IMR-90 (cell line): Measurements from ENCODE around the gene APPBP2. TPM values are rescaled to one million over a fixed set of nuclear protein-coding genes. Genes with fewer than 3 reads are reported as not detected.
A peak's percentile ranks its signal among the peaks of the same experiment; 100 is the strongest.

Experiments used
- ATAC-seq: fragments of 200-7000 bp; cut with Tn5 transposase; 2 replicates; pipeline ENCODE4 v1.9.1; 2020; ENCODE audit warnings: low read depth, mild to moderate bottlenecking, moderate library complexity
- BruUV-seq: library from RNA; stranded (reverse); fragments of 400-500 nt; replicated peaks from 2 replicates; lab custom pipeline; 2021; lab: Mats Ljungman, UMichigan
- CTCF ChIA-PET: fragments of 300-600 bp; formaldehyde crosslinking; extraction: SDS; loops from one replicate; lab custom pipeline; 2021; ENCODE audit warnings: antibody characterized with exemption; lab: Yijun Ruan, JAX
- POLR2A ChIA-PET: fragments of 300-600 bp; sonication (Branson Sonifier 250); formaldehyde crosslinking; loops from one replicate; lab custom pipeline; 2022; ENCODE audit warnings: antibody characterized with exemption; ENCODE audit not compliant: unreplicated experiment; lab: Charles Lee
- DNase-seq: peaks from one replicate; pipeline ENCODE4 v3.0.0; 2013
- H2AFZ ChIP-seq: replicated peaks from 2 replicates; pipeline ENCODE3; 2013; ENCODE audit warnings: low read length, mild to moderate bottlenecking; ENCODE audit not compliant: poor library complexity
- H2AK5ac ChIP-seq: 2 replicates; pipeline ENCODE4 v1.6.1; 2013; ENCODE audit warnings: low read depth, low read length, inconsistent platforms
- H2AK9ac ChIP-seq: replicated peaks from 2 replicates; pipeline ENCODE3; 2013; ENCODE audit warnings: mild to moderate bottlenecking, low read depth, low read length, moderate library complexity; ENCODE audit not compliant: poor library complexity
- H2BK120ac ChIP-seq: 2 replicates; pipeline ENCODE4 v1.6.1; 2013; ENCODE audit warnings: low read depth, low read length, inconsistent platforms
- H2BK15ac ChIP-seq: 3 replicates; pipeline ENCODE4 v1.6.1; 2013; ENCODE audit warnings: low read depth, low read length, inconsistent platforms
- H2BK20ac ChIP-seq: 2 replicates; pipeline ENCODE4 v1.6.1; 2013; ENCODE audit warnings: low read depth, mild to moderate bottlenecking, inconsistent platforms, low read length, moderate library complexity
- H2BK5ac ChIP-seq: 2 replicates; pipeline ENCODE4 v1.6.1; 2013; ENCODE audit warnings: mild to moderate bottlenecking, low read depth, low read length, inconsistent platforms; ENCODE audit not compliant: poor library complexity, severe bottlenecking
- H3K14ac ChIP-seq: replicated peaks from 2 replicates; pipeline ENCODE4 v1.6.1; 2013; ENCODE audit warnings: low read depth, low read length, inconsistent platforms
- H3K18ac ChIP-seq: 2 replicates; pipeline ENCODE4 v1.6.1; 2013; ENCODE audit warnings: low read depth, low read length, control low read depth
- H3K23ac ChIP-seq: 2 replicates; pipeline ENCODE4 v1.6.1; 2013; ENCODE audit warnings: low read depth, low read length, inconsistent platforms
- H3K27ac ChIP-seq: 2 replicates; pipeline ENCODE4 v1.5.1; 2013; ENCODE audit warnings: mild to moderate bottlenecking, control low read depth, low read length; ENCODE audit not compliant: insufficient read depth
- H3K27me3 ChIP-seq: 2 replicates; pipeline ENCODE4 v1.6.1; 2013; ENCODE audit warnings: low read length; ENCODE audit not compliant: control insufficient read depth, insufficient read depth
- H3K36me3 ChIP-seq: 2 replicates; pipeline ENCODE4 v1.6.1; 2013; ENCODE audit warnings: low read length, mixed read lengths; ENCODE audit not compliant: control insufficient read depth, insufficient read depth
- H3K4ac ChIP-seq: 2 replicates; pipeline ENCODE4 v1.6.1; 2013; ENCODE audit warnings: low read depth, low read length, inconsistent platforms
- H3K4me1 ChIP-seq: 2 replicates; pipeline ENCODE4 v1.6.1; 2013; ENCODE audit warnings: low read length, mixed read lengths; ENCODE audit not compliant: control insufficient read depth, insufficient read depth
- H3K4me2 ChIP-seq: 2 replicates; pipeline ENCODE4 v1.6.1; 2013; ENCODE audit warnings: low read depth, mild to moderate bottlenecking, control low read depth, low read length, moderate library complexity
- H3K4me3 ChIP-seq: 2 replicates; pipeline ENCODE4 v1.5.1; 2013; ENCODE audit warnings: low read depth, mild to moderate bottlenecking, control low read depth, low read length, moderate library complexity; ENCODE audit not compliant: insufficient read depth
- H3K56ac ChIP-seq: 2 replicates; pipeline ENCODE4 v1.6.1; 2013; ENCODE audit warnings: low read length, inconsistent platforms; ENCODE audit not compliant: insufficient read depth; ENCODE audit errors: extremely low read depth
- H3K79me1 ChIP-seq, 2 experiments: 2 replicates each; pipeline ENCODE4 v1.6.1; 2013; ENCODE audit warnings: low read length in 2 of 2, inconsistent platforms in 1 of 2, low read depth in 1 of 2
- H3K9ac ChIP-seq: 2 replicates; pipeline ENCODE4 v1.6.1; 2013; ENCODE audit warnings: low read depth, low read length, control low read depth
- H3K9me1 ChIP-seq: 2 replicates; pipeline ENCODE4 v1.6.1; 2013; ENCODE audit warnings: low read length, inconsistent platforms; ENCODE audit not compliant: insufficient read depth
- H3K9me3 ChIP-seq: 2 replicates; pipeline ENCODE4 v1.6.1; 2013; ENCODE audit warnings: low read length; ENCODE audit not compliant: control insufficient read depth, insufficient read depth
- H4K20me1 ChIP-seq: 2 replicates; pipeline ENCODE4 v1.6.1; 2013; ENCODE audit warnings: low read length, inconsistent platforms; ENCODE audit not compliant: insufficient read depth
- H4K5ac ChIP-seq: 2 replicates; pipeline ENCODE4 v1.6.1; 2013; ENCODE audit warnings: mild to moderate bottlenecking, low read depth, low read length, control low read depth
- H4K8ac ChIP-seq, 2 experiments: 2 replicates each; pipeline ENCODE4 v1.6.1; 2013; ENCODE audit warnings: low read depth in 2 of 2, low read length in 2 of 2, control low read depth in 1 of 2, inconsistent platforms in 1 of 2
- H4K91ac ChIP-seq: 2 replicates; pipeline ENCODE4 v1.6.1; 2013; ENCODE audit warnings: low read depth, low read length, inconsistent platforms; ENCODE audit not compliant: insufficient read depth
- BHLHE40 ChIP-seq: fragments of 150-350 bp; IDR thresholded peaks from 2 replicates; pipeline ENCODE4 v1.6.1; 2016; ENCODE audit warnings: mild to moderate bottlenecking, low read depth, low read length
- CHD1 ChIP-seq: IDR thresholded peaks from 2 replicates; pipeline ENCODE4 v1.6.1; 2012; ENCODE audit warnings: low read depth, low read length, improper control_type of control experiment
- FOS ChIP-seq: fragments of 150-350 bp; IDR thresholded peaks from 2 replicates; pipeline ENCODE4 v1.6.1; 2016; ENCODE audit warnings: low read depth, low read length
- MAFK ChIP-seq: IDR thresholded peaks from 2 replicates; pipeline ENCODE4 v1.6.1; 2012; ENCODE audit warnings: low read depth, low read length, improper control_type of control experiment
- MXI1 ChIP-seq: IDR thresholded peaks from 2 replicates; pipeline ENCODE4 v1.6.1; 2012; ENCODE audit warnings: low read depth, mild to moderate bottlenecking, low read length, moderate library complexity, borderline replicate concordance
- NFE2L2 ChIP-seq: fragments of 150-350 bp; IDR thresholded peaks from 2 replicates; pipeline ENCODE4 v1.6.1; 2016; ENCODE audit warnings: low read depth, mild to moderate bottlenecking, low read length
- POLR2A ChIP-seq: IDR thresholded peaks from 2 replicates; pipeline ENCODE4 v1.6.1; 2012; ENCODE audit warnings: mild to moderate bottlenecking, low read depth, low read length
- RCOR1 ChIP-seq: IDR thresholded peaks from 2 replicates; pipeline ENCODE4 v1.6.1; 2012; ENCODE audit warnings: mild to moderate bottlenecking, low read length, improper control_type of control experiment; ENCODE audit not compliant: insufficient replicate concordance
- RFX5 ChIP-seq: IDR thresholded peaks from 2 replicates; pipeline ENCODE4 v1.8.0; 2012; ENCODE audit warnings: low read depth, mild to moderate bottlenecking, low read length, moderate library complexity
- SMC3 ChIP-seq: fragments of 150-350 bp; IDR thresholded peaks from 2 replicates; pipeline ENCODE4 v1.6.1; 2016; ENCODE audit warnings: low read depth, mild to moderate bottlenecking, antibody characterized with exemption, low read length, moderate library complexity
- WGBS, 2 experiments: methylation state at CpG; one replicate each; pipeline versions ENCODE4 v1.1.5 to v1.1.7; 2013; ENCODE audit warnings: missing lambda C conversion rate in 2 of 2; ENCODE audit not compliant: insufficient read length in 1 of 2; ENCODE audit errors: extremely low coverage in 2 of 2; 5-methylcytosine and 5-hydroxymethylcytosine counted together
- dilution Hi-C: fragments of 300-500 bp; cut with HindIII; formaldehyde crosslinking; loops from one replicate; pipeline ENCODE4 v1.14.3; 2018; ENCODE audit warnings: low sequenced_read_pairs; ENCODE audit not compliant: unreplicated experiment
- in situ Hi-C: fragments of 300-500 bp; cut with MboI; formaldehyde crosslinking; loops from 3 replicates; pipeline ENCODE4 v1.14.3; 2019; ENCODE audit warnings: low sequenced_read_pairs, inconsistent platforms, mixed read lengths
- intact Hi-C: fragments of 100-400 bp; cut with micrococcal nuclease; formaldehyde crosslinking; loops from 2 replicates; pipeline ENCODE4 v1.10.0; 2022
- polyA plus RNA-seq, 3 experiments: library from polyadenylated mRNA; depleted of rRNA; stranded (reverse); fragments of >200 nt; gene quantifications; 2 replicates each; pipeline ENCODE4 v1.2.3, GENCODE V29; 2012; ENCODE audit warnings: low replicate concordance in 1 of 3
- total RNA-seq: library from RNA; depleted of rRNA; stranded (reverse); fragments of >200 nt; gene quantifications from 2 replicates; pipeline ENCODE4 v1.2.3, GENCODE V29; 2012
- TF ChIP-seq, protein P1 (sequence below): fragments of 150-350 bp; IDR thresholded peaks from 2 replicates; pipeline ENCODE4 v1.6.1; 2017; ENCODE audit warnings: mild to moderate bottlenecking, antibody characterized with exemption, low read length, low read depth
- TF ChIP-seq, protein P2 (sequence below): conservative IDR thresholded peaks from 2 replicates; pipeline ENCODE4 v1.5.1; 2012; ENCODE audit warnings: mild to moderate bottlenecking, low read depth, low read length, improper control_type of control experiment
- TF ChIP-seq, protein P3 (sequence below): fragments of 150-350 bp; IDR thresholded peaks from 2 replicates; pipeline ENCODE4 v1.6.1; 2016; ENCODE audit warnings: low read depth, mild to moderate bottlenecking, low read length, moderate library complexity, borderline replicate concordance

Gene APPBP2
- total and polyA plus RNA-seq, 2 of the 4 experiments (the other 2 are of a cell fraction), result 12.3 to 93.9 TPM

DNA sequence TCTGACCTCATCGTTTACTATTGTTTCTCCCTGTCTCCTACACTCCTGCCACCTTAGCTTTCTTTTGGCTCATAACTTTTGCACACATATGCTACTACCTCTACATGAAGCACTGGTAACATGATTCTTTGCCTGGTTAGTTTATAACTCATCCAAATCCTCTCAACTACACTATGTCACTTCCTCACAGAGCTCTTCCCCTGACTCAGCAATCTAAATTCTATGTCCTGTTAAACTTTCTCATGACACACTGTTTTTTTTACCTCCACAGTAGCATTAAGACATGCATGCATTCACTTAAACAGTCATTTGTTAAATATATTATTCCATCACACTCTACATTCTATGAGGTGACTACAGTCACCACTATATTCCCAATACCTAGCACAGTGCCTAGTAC is 19.7 kb downstream of the APPBP2 start:
- Histone ChIP-seq H3K4me2 (peak overlapping the region; percentile 7; the same call in 1 of the 2 replicates), H3K27me3 (no peaks in the 10 kb centered on the region), H3K56ac (no peak overlapping the region), H3K27ac (no peak overlapping the region), H3K4me1 (peaks cover 6% of the 10 kb centered on the region), H2BK15ac (no peak overlapping the region), H2AK9ac (peak overlapping the region; percentile 71), H2BK5ac (peak overlapping the region; percentile 44), H4K20me1 (peaks cover 70% of the 10 kb centered on the region), H4K8ac (no peak overlapping the region), H3K9me3 (no peaks in the 10 kb centered on the region), H3K14ac (peak overlapping the region; percentile 46), H2AFZ (no peak overlapping the region), H3K4me3 (no peak overlapping the region), H4K91ac (no peak overlapping the region), H3K36me3 (peaks cover 3% of the 10 kb centered on the region), H4K5ac (no peak overlapping the region), H3K79me1 (peaks cover 21 to 73% of the 10 kb centered on the region in 2 experiments), H3K4ac (no peak overlapping the region), H2BK120ac (no peak overlapping the region), H3K18ac (no peak overlapping the region), H3K23ac (no peak overlapping the region), H2BK20ac (no peak overlapping the region), H3K9ac (no peak overlapping the region), H3K9me1 (peaks cover 15% of the 10 kb centered on the region), H2AK5ac (no peak overlapping the region)
- intact Hi-C loops (no loop called here), in situ Hi-C loops (no loop called here), dilution Hi-C loops (no loop called here)
- CTCF ChIA-PET, result interaction anchor here (0.7 kb wide), 1 partner anchor 400 kb away, joined by 3 read pairs; no protein-coding TSS in a partner anchor
- POLR2A ChIA-PET, result no interaction called here
- TF ChIP-seq MAFK (peak; percentile 98), SMC3 (no peak), NFE2L2 (peak; percentile 83), FOS (no peak), MXI1 (no peak), POLR2A (no peak), BHLHE40 (no peak), RCOR1 (no peak), CHD1 (no peak), RFX5 (no peak)
- TF ChIP-seq, protein P1, sequence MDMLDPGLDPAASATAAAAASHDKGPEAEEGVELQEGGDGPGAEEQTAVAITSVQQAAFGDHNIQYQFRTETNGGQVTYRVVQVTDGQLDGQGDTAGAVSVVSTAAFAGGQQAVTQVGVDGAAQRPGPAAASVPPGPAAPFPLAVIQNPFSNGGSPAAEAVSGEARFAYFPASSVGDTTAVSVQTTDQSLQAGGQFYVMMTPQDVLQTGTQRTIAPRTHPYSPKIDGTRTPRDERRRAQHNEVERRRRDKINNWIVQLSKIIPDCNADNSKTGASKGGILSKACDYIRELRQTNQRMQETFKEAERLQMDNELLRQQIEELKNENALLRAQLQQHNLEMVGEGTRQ, result no peak
- TF ChIP-seq, protein P2, sequence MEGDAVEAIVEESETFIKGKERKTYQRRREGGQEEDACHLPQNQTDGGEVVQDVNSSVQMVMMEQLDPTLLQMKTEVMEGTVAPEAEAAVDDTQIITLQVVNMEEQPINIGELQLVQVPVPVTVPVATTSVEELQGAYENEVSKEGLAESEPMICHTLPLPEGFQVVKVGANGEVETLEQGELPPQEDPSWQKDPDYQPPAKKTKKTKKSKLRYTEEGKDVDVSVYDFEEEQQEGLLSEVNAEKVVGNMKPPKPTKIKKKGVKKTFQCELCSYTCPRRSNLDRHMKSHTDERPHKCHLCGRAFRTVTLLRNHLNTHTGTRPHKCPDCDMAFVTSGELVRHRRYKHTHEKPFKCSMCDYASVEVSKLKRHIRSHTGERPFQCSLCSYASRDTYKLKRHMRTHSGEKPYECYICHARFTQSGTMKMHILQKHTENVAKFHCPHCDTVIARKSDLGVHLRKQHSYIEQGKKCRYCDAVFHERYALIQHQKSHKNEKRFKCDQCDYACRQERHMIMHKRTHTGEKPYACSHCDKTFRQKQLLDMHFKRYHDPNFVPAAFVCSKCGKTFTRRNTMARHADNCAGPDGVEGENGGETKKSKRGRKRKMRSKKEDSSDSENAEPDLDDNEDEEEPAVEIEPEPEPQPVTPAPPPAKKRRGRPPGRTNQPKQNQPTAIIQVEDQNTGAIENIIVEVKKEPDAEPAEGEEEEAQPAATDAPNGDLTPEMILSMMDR, result no peak
- TF ChIP-seq, protein P3, sequence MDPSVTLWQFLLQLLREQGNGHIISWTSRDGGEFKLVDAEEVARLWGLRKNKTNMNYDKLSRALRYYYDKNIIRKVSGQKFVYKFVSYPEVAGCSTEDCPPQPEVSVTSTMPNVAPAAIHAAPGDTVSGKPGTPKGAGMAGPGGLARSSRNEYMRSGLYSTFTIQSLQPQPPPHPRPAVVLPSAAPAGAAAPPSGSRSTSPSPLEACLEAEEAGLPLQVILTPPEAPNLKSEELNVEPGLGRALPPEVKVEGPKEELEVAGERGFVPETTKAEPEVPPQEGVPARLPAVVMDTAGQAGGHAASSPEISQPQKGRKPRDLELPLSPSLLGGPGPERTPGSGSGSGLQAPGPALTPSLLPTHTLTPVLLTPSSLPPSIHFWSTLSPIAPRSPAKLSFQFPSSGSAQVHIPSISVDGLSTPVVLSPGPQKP, result no peak
- BruUV-seq, result no TSS peak
- WGBS, 2 experiments, result 100% methylated on average over 1 of the region's 1 CpG; no CpG with 5 or more reads in 1 of the 2 experiments
- peak; percentile 90 for ATAC-seq
- DNase-seq, result peak; percentile 95
